Nephron (organoid): ENCODE results near the gene TIGD1.
"Not testable (repeated sequence)": the region's sequence is repeated elsewhere in the genome, so short reads cannot be mapped to it uniquely, and the experiment has no call there.

Experiments
- H3K27ac Mint-ChIP-seq, 3 experiments: 2 replicates each; pipeline ENCODE4 v1.8.0; 2020; ENCODE audit warnings: mixed read lengths in 3 of 3, mild to moderate bottlenecking in 2 of 3, moderate library complexity in 1 of 3
- H3K27me3 Mint-ChIP-seq: 2 replicates; pipeline ENCODE4 v1.8.0; 2021; ENCODE audit warnings: low read depth, mild to moderate bottlenecking, moderate library complexity, mixed read lengths
- H3K36me3 Mint-ChIP-seq: 2 replicates; pipeline ENCODE4 v1.8.0; 2020; ENCODE audit warnings: low read depth, mixed read lengths
- H3K4me1 Mint-ChIP-seq: 2 replicates; pipeline ENCODE4 v1.8.0; 2020; ENCODE audit warnings: mixed read lengths
- H3K4me3 Mint-ChIP-seq, 3 experiments: 2 replicates each; pipeline ENCODE4 v1.8.0; 2020; ENCODE audit warnings: mild to moderate bottlenecking in 3 of 3, mixed read lengths in 3 of 3, moderate library complexity in 2 of 3
- H3K9me3 Mint-ChIP-seq: 2 replicates; pipeline ENCODE4 v1.8.0; 2020; ENCODE audit warnings: mixed read lengths
- TF ChIP-seq, protein P1 (sequence below), 3 experiments: fragments of 200-600 bp; sonication (generic); IDR thresholded peaks; one replicate each; pipeline ENCODE4 v1.5.0; 2021; ENCODE audit warnings: antibody characterized with exemption in 3 of 3; ENCODE audit not compliant: unreplicated experiment in 3 of 3

The TIGD1 gene

DNA sequence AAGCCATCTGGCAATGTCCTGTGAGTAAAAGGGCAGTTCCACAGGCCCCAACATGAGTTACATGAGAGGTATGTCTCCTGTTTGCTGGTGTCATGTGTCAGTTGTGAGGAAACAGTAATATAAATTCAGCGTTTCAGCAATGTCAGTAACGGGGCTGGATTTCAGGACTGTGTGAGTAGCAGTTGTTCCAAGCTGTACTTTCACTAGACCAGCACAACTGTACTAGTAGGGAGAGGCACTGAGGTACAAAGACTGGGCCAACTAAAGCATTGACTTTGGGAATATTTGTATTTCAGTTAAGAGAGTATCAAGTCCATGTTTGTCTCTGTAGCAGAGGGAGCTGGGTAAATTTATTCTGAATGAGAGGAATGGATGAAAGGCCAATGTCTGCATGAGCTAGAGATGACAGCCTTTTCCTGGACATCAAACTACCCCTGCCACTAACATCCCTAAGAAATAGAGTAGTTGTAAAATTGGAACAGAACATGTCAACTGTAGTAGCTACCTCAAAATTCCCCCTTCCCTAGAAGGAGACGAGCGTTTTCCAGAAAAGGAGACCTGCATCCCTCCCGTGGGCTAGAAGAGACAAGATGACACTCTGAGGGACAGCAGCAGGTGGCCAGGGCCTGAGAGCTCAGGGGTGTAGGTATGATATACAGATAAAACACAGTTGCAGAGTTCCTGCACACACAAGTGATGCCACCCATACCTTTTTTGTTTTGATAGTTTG lies 24.5 kb upstream of the TIGD1 start:
- Mint-ChIP-seq H3K4me3 (no peak overlapping the region), H3K4me1 (peaks cover 71% of the 10 kb centered on the region), H3K9me3 (no peaks in the 10 kb centered on the region), H3K27ac (peak overlapping the region; percentile 49 to 90 (median 87)), H3K27me3 (no peaks in the 10 kb centered on the region), H3K36me3 (peaks cover 51% of the 10 kb centered on the region)
- TF ChIP-seq, protein P1, sequence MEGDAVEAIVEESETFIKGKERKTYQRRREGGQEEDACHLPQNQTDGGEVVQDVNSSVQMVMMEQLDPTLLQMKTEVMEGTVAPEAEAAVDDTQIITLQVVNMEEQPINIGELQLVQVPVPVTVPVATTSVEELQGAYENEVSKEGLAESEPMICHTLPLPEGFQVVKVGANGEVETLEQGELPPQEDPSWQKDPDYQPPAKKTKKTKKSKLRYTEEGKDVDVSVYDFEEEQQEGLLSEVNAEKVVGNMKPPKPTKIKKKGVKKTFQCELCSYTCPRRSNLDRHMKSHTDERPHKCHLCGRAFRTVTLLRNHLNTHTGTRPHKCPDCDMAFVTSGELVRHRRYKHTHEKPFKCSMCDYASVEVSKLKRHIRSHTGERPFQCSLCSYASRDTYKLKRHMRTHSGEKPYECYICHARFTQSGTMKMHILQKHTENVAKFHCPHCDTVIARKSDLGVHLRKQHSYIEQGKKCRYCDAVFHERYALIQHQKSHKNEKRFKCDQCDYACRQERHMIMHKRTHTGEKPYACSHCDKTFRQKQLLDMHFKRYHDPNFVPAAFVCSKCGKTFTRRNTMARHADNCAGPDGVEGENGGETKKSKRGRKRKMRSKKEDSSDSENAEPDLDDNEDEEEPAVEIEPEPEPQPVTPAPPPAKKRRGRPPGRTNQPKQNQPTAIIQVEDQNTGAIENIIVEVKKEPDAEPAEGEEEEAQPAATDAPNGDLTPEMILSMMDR (IDR thresholded peaks at IDR 0.05; ENCODE audit: unreplicated experiment in 3 of 3), result no peak

DNA sequence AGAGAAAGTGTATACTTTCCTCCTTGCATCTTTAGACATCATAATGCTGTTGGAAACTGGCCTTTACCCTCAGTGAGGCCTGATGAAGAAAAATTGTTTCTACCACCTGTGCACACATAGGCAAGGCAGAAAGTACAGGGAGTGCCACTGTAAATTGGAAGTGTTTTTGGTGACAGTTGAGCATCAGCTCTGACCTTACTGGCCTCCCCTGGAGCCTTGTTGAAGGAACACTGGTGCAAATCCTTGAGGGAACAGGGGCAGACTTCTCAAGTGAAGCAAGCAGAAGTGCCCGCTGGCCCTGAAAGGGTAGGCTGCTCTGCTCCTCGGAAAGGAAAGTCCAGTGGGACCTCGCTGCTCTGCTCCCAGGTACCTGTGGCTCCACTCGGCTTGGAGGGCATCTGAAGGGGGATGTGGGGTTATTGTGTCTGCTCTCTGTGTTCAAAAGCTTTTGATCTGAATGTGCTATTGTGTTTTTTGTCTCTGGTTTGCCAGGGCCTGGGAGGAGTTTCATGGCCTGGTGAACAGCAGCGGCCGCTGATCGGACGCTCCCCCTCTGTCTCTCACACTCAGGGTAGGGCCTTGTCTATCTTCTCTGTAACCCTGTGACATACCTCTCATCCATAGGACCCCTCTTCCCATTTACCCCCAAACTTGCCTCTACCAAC lies 23.5 kb upstream of the TIGD1 start:
- Mint-ChIP-seq H3K4me3 (no peak overlapping the region), H3K4me1 (peaks cover 74% of the 10 kb centered on the region), H3K27me3 (no peaks in the 10 kb centered on the region), H3K27ac (peak overlapping the region; percentile 49 to 90 (median 87)), H3K36me3 (peaks cover 58% of the 10 kb centered on the region), H3K9me3 (no peaks in the 10 kb centered on the region)
- TF ChIP-seq, protein P1 (IDR thresholded peaks at IDR 0.05; ENCODE audit: unreplicated experiment in 3 of 3), result no peak

DNA sequence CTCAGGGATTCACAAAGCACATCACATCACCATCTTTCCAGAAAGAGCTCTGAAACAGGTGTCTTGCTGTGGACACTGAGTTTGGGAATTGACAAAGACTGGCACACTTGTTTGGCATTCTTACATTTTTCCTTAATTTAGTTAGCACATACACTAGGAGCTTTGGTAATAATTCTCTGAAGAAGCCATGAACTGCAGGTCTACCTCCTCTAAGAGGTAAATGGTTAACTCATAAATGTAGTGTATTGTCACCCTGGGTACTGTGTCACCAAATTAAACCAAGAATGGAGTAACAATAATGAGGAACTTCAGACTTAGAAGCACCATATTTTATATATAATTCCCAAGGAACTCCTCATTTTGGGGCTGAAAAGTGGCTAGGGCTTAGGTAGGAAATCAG lies 22.7 kb upstream of the TIGD1 start:
- no peaks in the 10 kb centered on the region for H3K9me3 Mint-ChIP-seq
- no peaks in the 10 kb centered on the region for H3K27me3 Mint-ChIP-seq
- peak overlapping the region; percentile 71 to 90 (median 87) for H3K27ac Mint-ChIP-seq
- peaks cover 67% of the 10 kb centered on the region for H3K4me1 Mint-ChIP-seq
- H3K36me3 Mint-ChIP-seq, result peaks cover 63% of the 10 kb centered on the region
- TF ChIP-seq, protein P1 (IDR thresholded peaks at IDR 0.05; ENCODE audit: unreplicated experiment in 3 of 3), result no peak
- no peak overlapping the region for H3K4me3 Mint-ChIP-seq

DNA sequence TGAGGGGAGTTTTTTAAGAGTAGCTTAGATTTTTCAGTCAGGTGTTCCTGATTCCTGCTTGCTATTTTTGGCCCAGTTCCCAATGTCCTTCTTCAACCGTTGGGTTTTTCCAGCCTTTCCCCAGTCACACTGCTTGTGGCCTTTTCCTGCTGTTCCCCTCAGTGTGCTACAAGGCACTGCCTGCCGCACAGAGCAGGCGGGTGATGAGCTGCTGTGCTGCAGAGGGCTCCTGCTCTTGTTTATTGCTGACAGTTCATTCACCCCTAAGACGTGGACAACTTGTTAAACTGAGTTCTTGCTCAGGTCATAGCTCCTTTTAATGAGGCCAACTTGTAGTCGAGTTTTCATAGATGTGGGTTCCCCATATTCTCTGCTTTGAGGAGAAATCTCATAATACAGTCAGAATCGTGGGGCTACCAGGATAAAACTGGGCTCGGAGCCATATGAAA lies 20.7 kb upstream of the TIGD1 start:
- TF ChIP-seq, protein P1 (IDR thresholded peaks at IDR 0.05; ENCODE audit: unreplicated experiment in 3 of 3), result no peak
- Mint-ChIP-seq H3K4me3 (no peak overlapping the region), H3K4me1 (peaks cover 53% of the 10 kb centered on the region), H3K27me3 (no peaks in the 10 kb centered on the region), H3K36me3 (peaks cover 72% of the 10 kb centered on the region), H3K27ac (peak overlapping the region in 2 of 3 experiments; percentile 63 to 66), H3K9me3 (no peaks in the 10 kb centered on the region)

DNA sequence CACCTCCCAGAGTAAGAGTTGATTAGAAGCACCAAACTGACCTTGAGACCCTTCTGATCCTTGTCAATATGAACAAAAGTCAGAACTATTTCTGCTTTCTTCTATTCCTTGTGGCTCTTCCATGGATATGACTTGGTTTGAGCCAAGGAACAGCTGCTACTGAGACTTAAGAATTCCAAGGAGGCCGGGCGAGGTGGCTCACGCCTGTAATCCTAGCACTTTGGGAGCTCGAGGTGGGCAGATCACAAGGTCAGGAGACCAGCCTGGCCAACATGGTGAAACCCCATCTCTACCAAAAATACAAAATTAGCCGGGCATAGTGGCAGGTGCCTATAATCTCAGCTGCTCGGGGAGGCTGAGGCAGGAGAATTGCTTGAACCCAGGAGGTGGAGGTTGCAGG lies 20.1 kb upstream of the TIGD1 start:
- Mint-ChIP-seq H3K36me3 (peaks cover 77% of the 10 kb centered on the region), H3K4me1 (peaks cover 53% of the 10 kb centered on the region), H3K27ac (peak overlapping the region; percentile 6 to 63 (median 38))
- not testable (repeated sequence) for H3K27me3 Mint-ChIP-seq, H3K4me3 Mint-ChIP-seq, H3K9me3 Mint-ChIP-seq

DNA sequence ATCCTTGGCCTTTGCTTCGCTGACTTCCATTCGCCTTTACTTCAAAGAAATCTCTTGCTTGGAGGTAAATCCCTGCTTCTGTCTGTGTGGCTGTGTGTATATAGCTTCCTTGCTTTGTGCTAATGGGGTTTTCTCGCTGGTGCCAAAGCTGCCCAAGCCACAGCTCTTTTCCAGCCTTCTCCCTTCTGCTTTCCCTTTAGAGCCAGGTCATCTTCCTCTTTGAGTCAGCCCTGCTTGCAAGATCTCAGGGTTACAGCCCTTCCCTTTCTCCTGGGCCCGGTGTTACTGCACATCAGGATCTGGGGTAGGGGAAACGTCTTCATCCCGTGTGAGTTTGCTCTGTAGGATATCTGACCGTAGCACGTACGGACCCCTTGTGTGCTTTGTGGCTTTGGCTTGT lies 19.2 kb upstream of the TIGD1 start:
- Mint-ChIP-seq H3K4me3 (no peak overlapping the region), H3K27me3 (no peaks in the 10 kb centered on the region), H3K9me3 (no peaks in the 10 kb centered on the region), H3K36me3 (peaks cover 77% of the 10 kb centered on the region), H3K27ac (peak overlapping the region in 1 of 3 experiments; percentile 6), H3K4me1 (peaks cover 44% of the 10 kb centered on the region)
- TF ChIP-seq, protein P1 (IDR thresholded peaks at IDR 0.05; ENCODE audit: unreplicated experiment in 3 of 3), result no peak
